ENCODE results near the gene JUND. TPM values are rescaled to one million over a fixed set of nuclear protein-coding genes. Genes with fewer than 3 reads are reported as not detected.

The JUND gene
- total RNA-seq, 1 experiment from 2014 or later: 103 TPM

DNA sequence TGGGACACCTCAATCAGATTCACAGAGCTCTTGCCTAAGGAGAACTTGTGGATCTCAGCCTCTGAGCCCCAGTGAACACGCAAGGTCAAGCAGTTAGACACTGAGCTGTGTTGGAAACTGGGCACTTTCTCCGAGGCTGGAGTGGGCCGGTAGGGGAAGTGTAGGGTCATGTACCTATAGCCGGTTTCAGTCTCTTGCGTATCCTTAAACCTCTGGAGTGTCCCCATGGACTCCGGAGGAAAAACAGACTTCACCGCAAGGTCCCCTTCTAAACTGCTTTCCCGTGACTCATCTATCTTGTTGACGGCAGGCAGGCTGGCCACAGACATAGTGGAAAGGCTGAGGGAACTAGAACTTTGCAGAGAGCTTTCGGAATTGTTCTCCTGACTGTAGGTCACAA, 18.5 kb downstream of the JUND start:
- no peak overlapping the region for H3K14ac ChIP-seq (ENCODE audit: insufficient read depth, low read length)
- H3T11ph ChIP-seq (ENCODE audit: low read length): no peak overlapping the region
- H3K4me1 ChIP-seq (ENCODE audit: insufficient read depth, low read length): no peaks in the 10 kb centered on the region
- no peak overlapping the region for H2BK5ac ChIP-seq (ENCODE audit: insufficient read length, low read length)
- no peak overlapping the region for H2AK5ac ChIP-seq (ENCODE audit: insufficient read length, low read length)
- no peaks in the 10 kb centered on the region for H3K27me3 ChIP-seq (ENCODE audit: insufficient read depth, low read length)
- no peak for TF ChIP-seq CTCF (conservative IDR thresholded peaks at IDR 0.05)
- no peak overlapping the region for H3K56ac ChIP-seq (ENCODE audit: insufficient read length, low read depth, low read length)
- H3K23me2 ChIP-seq (ENCODE audit: insufficient read length, low read depth, low read length, poor library complexity, severe bottlenecking): no peaks in the 10 kb centered on the region
- WGBS (ENCODE audit: extremely low coverage, insufficient read length, low lambda C conversion rate): no CpG with 5 or more reads among the region's 10 CpGs
- H4K20me1 ChIP-seq (ENCODE audit: control insufficient read depth, insufficient read depth, insufficient read length): no peaks in the 10 kb centered on the region
- no peak overlapping the region for H4K91ac ChIP-seq (ENCODE audit: insufficient read length, low read depth, low read length)
- H3K4ac ChIP-seq (ENCODE audit: low read depth, low read length): no peak overlapping the region
- no peak overlapping the region for H2BK15ac ChIP-seq (ENCODE audit: low read depth, low read length)
- no peak overlapping the region for H3K18ac ChIP-seq (ENCODE audit: insufficient read length, low read depth, low read length)
- no peak overlapping the region for H3K23ac ChIP-seq (ENCODE audit: insufficient read length, low read depth, low read length)
- no peak overlapping the region for H3K9ac ChIP-seq (ENCODE audit: extremely low read depth, insufficient read length, low read length)
- no peak overlapping the region for H2BK12ac ChIP-seq (ENCODE audit: insufficient read length, low read depth, low read length)
- H3K9me3 ChIP-seq (ENCODE audit: control insufficient read depth, low read depth, low read length): no peaks in the 10 kb centered on the region
- no peak overlapping the region for H3K27ac ChIP-seq (ENCODE audit: insufficient read length, low read depth, low read length)
- no peak for DNase-seq
- Mint-ChIP-seq H3K27me3 (ENCODE audit: low read depth) (peaks cover 13% of the 10 kb centered on the region), H3K27ac (no peak overlapping the region), H3K36me3 (ENCODE audit: insufficient read depth in 1 of 3, low read depth in 3 of 3) (peaks cover 2 to 15% (median 5%) of the 10 kb centered on the region in 3 experiments; a peak in 4 of 7 replicates), H3K4me1 (no peaks in the 10 kb centered on the region), H3K9me3 (no peaks in the 10 kb centered on the region; a peak in 2 of 5 replicates), H3K4me3 (no peak overlapping the region)
- H3K79me1 ChIP-seq (ENCODE audit: insufficient read depth, low read depth, low read length, poor library complexity, severe bottlenecking): no peaks in the 10 kb centered on the region
- no peaks in the 10 kb centered on the region for H3K79me2 ChIP-seq (ENCODE audit: insufficient read depth, low read length)
- H3K4me2 ChIP-seq (ENCODE audit: insufficient read depth, insufficient read length, low read length): no peak overlapping the region
- H2AFZ ChIP-seq (ENCODE audit: low read length): no peak overlapping the region
- H2BK20ac ChIP-seq (ENCODE audit: low read depth, low read length, poor library complexity, severe bottlenecking): no peak overlapping the region
- no peak overlapping the region for H4K8ac ChIP-seq (replicated peaks; ENCODE audit: insufficient read length, low read depth, low read length)
- H2BK120ac ChIP-seq (ENCODE audit: low read depth, low read length, poor library complexity, severe bottlenecking): no peak overlapping the region
- no peak overlapping the region for H4K5ac ChIP-seq (ENCODE audit: insufficient read length, low read depth, low read length)

All from H9 (cell line).